HG03039 (cell line): ENCODE data around the gene GMNC.
A peak's percentile ranks its signal among the peaks of the same experiment; 100 is the strongest.
"Not testable (repeated sequence)": the region's sequence is repeated elsewhere in the genome, so short reads cannot be mapped to it uniquely, and the experiment has no call there.

Source experiments
- ATAC-seq: cut with Tn5 transposase; IDR thresholded peaks from one replicate; pipeline ENCODE4 v1.9.1; 2021; ENCODE audit warnings: mild to moderate bottlenecking, moderate library complexity; ENCODE audit not compliant: unreplicated experiment

GMNC gene

GRCh38 chr3:190862209-190863118 lies at the start of gene GMNC:
TSS of gene GMNC (minus strand) at chr3:190862694. CDS start at chr3:190862615, 79 bp downstream.
- peak; percentile 90 for ATAC-seq

- no peak for ATAC-seq
Measured at GRCh38 chr3:190911382-190911781, 48.9 kb upstream of the GMNC start.

- ATAC-seq: no peak
Measured at GRCh38 chr3:190909908-190910307, 47.4 kb upstream of the GMNC start.

- ATAC-seq: no peak
Measured at GRCh38 chr3:190903156-190903555, 40.7 kb upstream of the GMNC start.

GRCh38 chr3:190902292-190902691 lies 39.8 kb upstream of the GMNC start:
- ATAC-seq: no peak

GRCh38 chr3:190892395-190892902 lies 30.0 kb upstream of the GMNC start:
- no peak for ATAC-seq

GRCh38 chr3:190886945-190887344 lies 24.5 kb upstream of the GMNC start:
- ATAC-seq: peak; percentile 75

GRCh38 chr3:190883973-190884832 lies 21.7 kb upstream of the GMNC start:
- peak; percentile 79 for ATAC-seq

- no peak for ATAC-seq
Measured at GRCh38 chr3:190883141-190883540, 20.6 kb upstream of the GMNC start.

GRCh38 chr3:190877925-190878324 lies 15.4 kb upstream of the GMNC start:
- no peak for ATAC-seq

- ATAC-seq: not testable (repeated sequence)
Measured at GRCh38 chr3:190876433-190876832, 13.9 kb upstream of the GMNC start.

- not testable (repeated sequence) for ATAC-seq
Measured at GRCh38 chr3:190875061-190875460, 12.6 kb upstream of the GMNC start.

- no peak for ATAC-seq
Measured at GRCh38 chr3:190870127-190870526, 7.6 kb upstream of the GMNC start.

GRCh38 chr3:190867071-190867470 lies 4.6 kb upstream of the GMNC start:
- no peak for ATAC-seq

GRCh38 chr3:190865828-190866227 lies 3.3 kb upstream of the GMNC start:
- ATAC-seq: no peak

- no peak for ATAC-seq
Measured at GRCh38 chr3:190865419-190865818, 2.9 kb upstream of the GMNC start.

GRCh38 chr3:190864002-190864401 lies 1.5 kb upstream of the GMNC start:
- ATAC-seq: no peak

GRCh38 chr3:190863119-190863465 lies 598 bp upstream of the GMNC start:
- no peak for ATAC-seq

- no peak for ATAC-seq
Measured at GRCh38 chr3:190860521-190860920, 2.0 kb downstream of the GMNC start.

GRCh38 chr3:190855151-190855550 lies 7.3 kb downstream of the GMNC start:
- ATAC-seq: no peak

- ATAC-seq: no peak
Measured at GRCh38 chr3:190854062-190854461, 8.4 kb downstream of the GMNC start.

- ATAC-seq: no peak
Measured at GRCh38 chr3:190853464-190853863, 9.0 kb downstream of the GMNC start.
